Neural cell (in vitro differentiated cells): ENCODE data around the gene SNTB2. TPM values are rescaled to one million over a fixed set of nuclear protein-coding genes. Genes with fewer than 3 reads are reported as not detected.

Experiments used
- H2AFZ ChIP-seq: fragments of 200-600, 300-800 bp; sonication (generic), shearing (Covaris generic); 2 replicates; pipeline ENCODE4 v1.6.0; 2014; ENCODE audit warnings: low read depth, mild to moderate bottlenecking, antibody characterized with exemption, low read length, moderate library complexity
- H3F3A ChIP-seq: fragments of 200-600 bp; shearing (Covaris generic); 2 replicates; pipeline ENCODE4 v1.6.1; 2016; ENCODE audit warnings: mild to moderate bottlenecking, moderate library complexity, mixed read lengths, antibody characterized with exemption, low read length; ENCODE audit not compliant: insufficient read depth, poor library complexity, severe bottlenecking
- H3K27ac ChIP-seq: fragments of 200-600, 300-800 bp; sonication (generic), shearing (Covaris generic); 2 replicates; pipeline ENCODE4 v1.5.1; 2014; ENCODE audit warnings: mild to moderate bottlenecking, low read length, moderate library complexity
- H3K27me3 ChIP-seq: fragments of 300-800, 200-600 bp; sonication (generic), shearing (Covaris generic); 2 replicates; pipeline ENCODE4 v1.6.0; 2014; ENCODE audit warnings: mild to moderate bottlenecking, low read depth, low read length, moderate library complexity; ENCODE audit not compliant: insufficient read depth
- H3K36me3 ChIP-seq: fragments of 300-800, 200-600 bp; sonication (generic), shearing (Covaris generic); 2 replicates; pipeline ENCODE4 v1.5.1; 2014; ENCODE audit warnings: mild to moderate bottlenecking, antibody characterized with exemption, low read length, moderate library complexity; ENCODE audit not compliant: insufficient read depth
- H3K4me2 ChIP-seq: fragments of 300-800, 200-600 bp; sonication (generic), shearing (Covaris generic); 2 replicates; pipeline ENCODE4 v1.6.0; 2014; ENCODE audit warnings: mild to moderate bottlenecking, low read length
- H3K4me3 ChIP-seq: fragments of 300-800, 200-600 bp; sonication (generic), shearing (Covaris generic); 2 replicates; pipeline ENCODE4 v1.5.1; 2014; ENCODE audit warnings: mild to moderate bottlenecking, low read length, moderate library complexity
- H3K79me2 ChIP-seq: fragments of 200-600 bp; shearing (Covaris generic); replicated peaks from 2 replicates; pipeline ENCODE4 v1.6.0; 2014; ENCODE audit warnings: mild to moderate bottlenecking, low read length, moderate library complexity; ENCODE audit not compliant: insufficient read depth
- H3K9ac ChIP-seq: fragments of 300-800, 200-600 bp; sonication (generic), shearing (Covaris generic); 2 replicates; pipeline ENCODE4 v1.6.1; 2016; ENCODE audit warnings: mild to moderate bottlenecking, low read length, mixed read lengths
- H3K9me2 ChIP-seq: fragments of 200-600 bp; shearing (Covaris generic); 2 replicates; pipeline ENCODE4 v1.6.1; 2016; ENCODE audit warnings: mild to moderate bottlenecking, low read length, mixed read lengths; ENCODE audit not compliant: insufficient read depth
- H3K9me3 ChIP-seq: fragments of 200-600, 300-800 bp; sonication (generic), shearing (Covaris generic); 2 replicates; pipeline ENCODE4 v1.6.1; 2016; ENCODE audit warnings: mild to moderate bottlenecking, mixed run types, low read length, moderate library complexity, mixed read lengths
- H4K20me1 ChIP-seq: fragments of 200-600 bp; shearing (Covaris generic); 2 replicates; pipeline ENCODE4 v1.6.1; 2016; ENCODE audit warnings: mild to moderate bottlenecking, mixed run types; ENCODE audit not compliant: insufficient read depth
- EP300 ChIP-seq: fragments of 450-650 bp; conservative IDR thresholded peaks from 2 replicates; pipeline ENCODE4 v1.6.1; 2014; ENCODE audit warnings: antibody characterized with exemption, mild to moderate bottlenecking, moderate library complexity; ENCODE audit not compliant: poor library complexity, severe bottlenecking
- EZH2 ChIP-seq: fragments of 200-600, 300-800 bp; shearing (Covaris generic), sonication (generic); IDR thresholded peaks from 2 replicates; pipeline ENCODE4 v1.6.1; 2014; ENCODE audit warnings: antibody characterized with exemption, low read length, borderline replicate concordance, mild to moderate bottlenecking; ENCODE audit not compliant: insufficient read depth, poor library complexity, severe bottlenecking
- MXI1 ChIP-seq: fragments of 450-650 bp; conservative IDR thresholded peaks from 2 replicates; pipeline ENCODE4 v1.6.1; 2014; ENCODE audit warnings: antibody characterized with exemption, mild to moderate bottlenecking; ENCODE audit not compliant: poor library complexity, severe bottlenecking
- POLR2AphosphoS5 ChIP-seq: IDR thresholded peaks from 2 replicates; pipeline ENCODE4 v1.6.1; 2012
- RAD21 ChIP-seq: fragments of 450-650 bp; conservative IDR thresholded peaks from 2 replicates; pipeline ENCODE4 v1.6.1; 2014; ENCODE audit warnings: antibody characterized with exemption, mild to moderate bottlenecking, moderate library complexity
- SMC3 ChIP-seq: fragments of 450-650 bp; conservative IDR thresholded peaks from 2 replicates; pipeline ENCODE4 v1.6.1; 2014; ENCODE audit warnings: antibody characterized with exemption, mild to moderate bottlenecking, moderate library complexity; ENCODE audit not compliant: poor library complexity
- TAF1 ChIP-seq: IDR thresholded peaks from 2 replicates; pipeline ENCODE4 v1.6.1; 2012; ENCODE audit warnings: low read depth
- polyA plus RNA-seq: library from polyadenylated mRNA; depleted of rRNA; stranded (reverse); fragments of >200 nt; gene quantifications from 2 replicates; pipeline ENCODE4 v1.2.3, GENCODE V29; 2014
- TF ChIP-seq, protein P1 (sequence below): fragments of 450-650 bp; IDR thresholded peaks from 2 replicates; pipeline ENCODE4 v1.5.1; 2014; ENCODE audit warnings: antibody characterized with exemption, mild to moderate bottlenecking, moderate library complexity; ENCODE audit not compliant: poor library complexity, severe bottlenecking
- TF ChIP-seq, protein P2 (sequence below): IDR thresholded peaks from 2 replicates; pipeline ENCODE4 v1.6.1; 2012; ENCODE audit warnings: borderline replicate concordance

Gene SNTB2
- polyA plus RNA-seq, 1 donor from 2014 or later, result 7.0 TPM

DNA sequence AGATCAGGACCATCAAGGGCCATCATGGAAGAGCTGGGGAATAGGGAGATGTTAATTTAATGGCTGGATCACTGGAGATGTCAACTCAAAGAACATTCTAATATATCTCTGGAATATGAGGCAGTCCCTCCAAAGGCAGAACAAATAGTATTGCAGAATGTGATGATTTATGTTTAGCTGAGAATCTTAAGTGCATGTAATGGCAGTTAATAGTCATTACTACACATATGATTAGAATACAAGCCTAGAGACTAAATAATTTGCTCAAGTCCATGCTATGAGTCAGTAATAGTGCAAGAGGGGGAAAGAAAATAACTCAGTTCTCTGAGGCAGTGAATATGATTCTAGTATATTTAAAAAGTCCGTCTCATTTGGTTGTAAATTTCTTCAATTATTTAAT lies 32.3 kb downstream of the SNTB2 start:
- Histone ChIP-seq H3K4me2 (no peak overlapping the region), H3K36me3 (no peaks in the 10 kb centered on the region), H3K27me3 (no peaks in the 10 kb centered on the region), H3K27ac (no peak overlapping the region), H4K20me1 (no peaks in the 10 kb centered on the region), H3K4me3 (no peak overlapping the region), H3K9me2 (no peaks in the 10 kb centered on the region), H3K9me3 (no peaks in the 10 kb centered on the region), H3F3A (no peaks in the 10 kb centered on the region), H3K79me2 (peaks cover 4% of the 10 kb centered on the region), H3K9ac (no peak overlapping the region), H2AFZ (no peak overlapping the region)
- TF ChIP-seq, protein P1, sequence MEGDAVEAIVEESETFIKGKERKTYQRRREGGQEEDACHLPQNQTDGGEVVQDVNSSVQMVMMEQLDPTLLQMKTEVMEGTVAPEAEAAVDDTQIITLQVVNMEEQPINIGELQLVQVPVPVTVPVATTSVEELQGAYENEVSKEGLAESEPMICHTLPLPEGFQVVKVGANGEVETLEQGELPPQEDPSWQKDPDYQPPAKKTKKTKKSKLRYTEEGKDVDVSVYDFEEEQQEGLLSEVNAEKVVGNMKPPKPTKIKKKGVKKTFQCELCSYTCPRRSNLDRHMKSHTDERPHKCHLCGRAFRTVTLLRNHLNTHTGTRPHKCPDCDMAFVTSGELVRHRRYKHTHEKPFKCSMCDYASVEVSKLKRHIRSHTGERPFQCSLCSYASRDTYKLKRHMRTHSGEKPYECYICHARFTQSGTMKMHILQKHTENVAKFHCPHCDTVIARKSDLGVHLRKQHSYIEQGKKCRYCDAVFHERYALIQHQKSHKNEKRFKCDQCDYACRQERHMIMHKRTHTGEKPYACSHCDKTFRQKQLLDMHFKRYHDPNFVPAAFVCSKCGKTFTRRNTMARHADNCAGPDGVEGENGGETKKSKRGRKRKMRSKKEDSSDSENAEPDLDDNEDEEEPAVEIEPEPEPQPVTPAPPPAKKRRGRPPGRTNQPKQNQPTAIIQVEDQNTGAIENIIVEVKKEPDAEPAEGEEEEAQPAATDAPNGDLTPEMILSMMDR, result no peak
- TF ChIP-seq RAD21 (no peak), POLR2AphosphoS5 (no peak), TAF1 (no peak), SMC3 (no peak), MXI1 (no peak), EZH2 (no peak), EP300 (no peak)
- TF ChIP-seq, protein P2, sequence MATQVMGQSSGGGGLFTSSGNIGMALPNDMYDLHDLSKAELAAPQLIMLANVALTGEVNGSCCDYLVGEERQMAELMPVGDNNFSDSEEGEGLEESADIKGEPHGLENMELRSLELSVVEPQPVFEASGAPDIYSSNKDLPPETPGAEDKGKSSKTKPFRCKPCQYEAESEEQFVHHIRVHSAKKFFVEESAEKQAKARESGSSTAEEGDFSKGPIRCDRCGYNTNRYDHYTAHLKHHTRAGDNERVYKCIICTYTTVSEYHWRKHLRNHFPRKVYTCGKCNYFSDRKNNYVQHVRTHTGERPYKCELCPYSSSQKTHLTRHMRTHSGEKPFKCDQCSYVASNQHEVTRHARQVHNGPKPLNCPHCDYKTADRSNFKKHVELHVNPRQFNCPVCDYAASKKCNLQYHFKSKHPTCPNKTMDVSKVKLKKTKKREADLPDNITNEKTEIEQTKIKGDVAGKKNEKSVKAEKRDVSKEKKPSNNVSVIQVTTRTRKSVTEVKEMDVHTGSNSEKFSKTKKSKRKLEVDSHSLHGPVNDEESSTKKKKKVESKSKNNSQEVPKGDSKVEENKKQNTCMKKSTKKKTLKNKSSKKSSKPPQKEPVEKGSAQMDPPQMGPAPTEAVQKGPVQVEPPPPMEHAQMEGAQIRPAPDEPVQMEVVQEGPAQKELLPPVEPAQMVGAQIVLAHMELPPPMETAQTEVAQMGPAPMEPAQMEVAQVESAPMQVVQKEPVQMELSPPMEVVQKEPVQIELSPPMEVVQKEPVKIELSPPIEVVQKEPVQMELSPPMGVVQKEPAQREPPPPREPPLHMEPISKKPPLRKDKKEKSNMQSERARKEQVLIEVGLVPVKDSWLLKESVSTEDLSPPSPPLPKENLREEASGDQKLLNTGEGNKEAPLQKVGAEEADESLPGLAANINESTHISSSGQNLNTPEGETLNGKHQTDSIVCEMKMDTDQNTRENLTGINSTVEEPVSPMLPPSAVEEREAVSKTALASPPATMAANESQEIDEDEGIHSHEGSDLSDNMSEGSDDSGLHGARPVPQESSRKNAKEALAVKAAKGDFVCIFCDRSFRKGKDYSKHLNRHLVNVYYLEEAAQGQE, result no peak

DNA sequence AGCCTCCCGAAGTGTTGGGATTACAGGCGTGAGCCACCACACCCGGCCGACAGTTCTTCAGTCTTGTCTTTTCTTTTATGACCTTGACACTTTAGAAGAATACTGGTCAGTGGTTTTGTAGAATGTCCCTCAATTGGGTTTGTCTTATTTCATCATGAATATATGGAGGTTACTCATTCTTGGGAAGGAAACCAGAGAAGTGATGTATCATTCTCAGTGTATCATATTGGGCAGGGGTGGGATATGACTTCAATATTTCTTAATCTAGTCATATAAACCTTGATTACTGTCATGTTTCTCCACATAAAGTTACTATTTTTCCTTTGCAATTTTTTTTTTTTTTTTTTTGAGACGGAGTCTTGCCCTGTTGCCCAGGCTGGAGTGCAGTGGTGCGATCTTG lies 36.9 kb downstream of the SNTB2 start:
- H3K9me3 ChIP-seq, result no peaks in the 10 kb centered on the region
- TF ChIP-seq SMC3, result no peak
- TF ChIP-seq, protein P1, result no peak
- TF ChIP-seq EZH2, result no peak
- no peak for TF ChIP-seq RAD21
- no peak for TF ChIP-seq MXI1
- TF ChIP-seq, protein P2, result no peak
- TF ChIP-seq POLR2AphosphoS5, result no peak
- TF ChIP-seq EP300, result no peak
- TF ChIP-seq TAF1, result no peak
- no peak overlapping the region for H2AFZ ChIP-seq
- H3K9ac ChIP-seq, result no peak overlapping the region
- no peak overlapping the region for H3K27ac ChIP-seq
- H3K79me2 ChIP-seq, result no peaks in the 10 kb centered on the region
- no peaks in the 10 kb centered on the region for H3K27me3 ChIP-seq
- H4K20me1 ChIP-seq, result no peaks in the 10 kb centered on the region
- no peak overlapping the region for H3K4me3 ChIP-seq
- H3K36me3 ChIP-seq, result no peaks in the 10 kb centered on the region
- H3K9me2 ChIP-seq, result no peaks in the 10 kb centered on the region
- no peak overlapping the region for H3K4me2 ChIP-seq
- no peaks in the 10 kb centered on the region for H3F3A ChIP-seq
